HCT116 (cell line): Measurements from ENCODE around the gene SMIM14. TPM values are rescaled to one million over a fixed set of nuclear protein-coding genes. Genes with fewer than 3 reads are reported as not detected.

ENCODE experiments used
- ATAC-seq: fragments of 200-7000 bp; cut with Tn5 transposase; 2 replicates; pipeline ENCODE4 v1.9.1; 2020; ENCODE audit warnings: mild to moderate bottlenecking, moderate library complexity
- BruUV-seq: library from RNA; stranded (reverse); fragments of 400-500 nt; replicated peaks from 2 replicates; lab custom pipeline; 2021; lab: Mats Ljungman, UMichigan
- CTCF ChIA-PET: fragments of 300-600 bp; sonication (Branson Sonifier 250); formaldehyde crosslinking; loops from one replicate; lab custom pipeline; 2021; ENCODE audit warnings: antibody characterized with exemption; lab: Charles Lee
- POLR2A ChIA-PET: fragments of 300-600, 350-600 bp; sonication (Branson Sonifier 250); formaldehyde crosslinking; loops from one replicate; lab custom pipeline; 2021; ENCODE audit warnings: antibody characterized with exemption; lab: Charles Lee
- RAD21 ChIA-PET, 2 experiments: fragments of 300-600 bp; sonication (Branson Sonifier 250); formaldehyde crosslinking; loops; one replicate each; lab custom pipeline; 2023; ENCODE audit warnings: low total read pairs in 2 of 2; ENCODE audit not compliant: uncharacterized antibody in 2 of 2, unreplicated experiment in 2 of 2, low non-redundant PET in 1 of 2; lab: Charles Lee
- DNase-seq: peaks from one replicate; pipeline ENCODE4 v3.0.0-alpha.2; 2010; ENCODE audit warnings: low read depth, low spot score
- H2AFZ ChIP-seq: fragments of 200-600 bp; shearing (Covaris generic), sonication (generic); 2 replicates; pipeline ENCODE4 v1.6.1; 2017; ENCODE audit warnings: low read depth, mixed run types, mixed read lengths, antibody characterized with exemption, low read length; ENCODE audit not compliant: poor library complexity, severe bottlenecking
- H3K27ac ChIP-seq: 2 replicates; pipeline ENCODE4 v1.5.1; 2012; ENCODE audit warnings: low read depth, low read length
- H3K27me3 ChIP-seq: fragments of 200-600 bp; sonication (generic); 2 replicates; pipeline ENCODE4 v1.6.1; 2016; ENCODE audit warnings: mixed run types, low read length, mixed read lengths; ENCODE audit not compliant: insufficient read depth
- H3K36me3 ChIP-seq, 2 experiments: fragments of 200-500 bp in 1 of 2; fragments of 200-600 bp in 1 of 2; sonication (Bioruptor generic) in 1 of 2; sonication (generic) in 1 of 2; 2 replicates each; pipeline versions ENCODE4 v1.5.1 to v1.6.1; 2014 to 2016; ENCODE audit warnings: low read length in 2 of 2, inconsistent platforms in 1 of 2, mixed read lengths in 1 of 2, mixed run types in 1 of 2; ENCODE audit not compliant: insufficient read depth in 2 of 2, control insufficient read depth in 1 of 2
- H3K4me1 ChIP-seq, 2 experiments: fragments of 200-600 bp in 1 of 2; sonication (generic) in 1 of 2; 2 replicates each; pipeline versions ENCODE4 v1.5.1 to v1.6.1; 2012 to 2017; ENCODE audit warnings: low read length in 2 of 2, inconsistent platforms in 1 of 2, mild to moderate bottlenecking in 1 of 2, mixed read lengths in 1 of 2, mixed run types in 1 of 2, moderate library complexity in 1 of 2; ENCODE audit not compliant: insufficient read depth in 2 of 2, control insufficient read depth in 1 of 2
- H3K4me2 ChIP-seq: fragments of 200-600 bp; sonication (generic); 2 replicates; pipeline ENCODE4 v1.6.1; 2017; ENCODE audit warnings: mixed run types, low read length, mixed read lengths
- H3K4me3 ChIP-seq, 2 experiments: fragments of 200-600 bp in 1 of 2; sonication (generic) in 1 of 2; replicated peaks in 1 of 2; 2 replicates each; pipeline ENCODE4 v1.5.1; 2011 to 2016; ENCODE audit warnings: low read length in 2 of 2, control low read depth in 1 of 2, low read depth in 1 of 2, mild to moderate bottlenecking in 1 of 2, mixed read lengths in 1 of 2, mixed run types in 1 of 2
- H3K79me2 ChIP-seq: fragments of 200-600 bp; sonication (generic); 2 replicates; pipeline ENCODE4 v1.6.1; 2017; ENCODE audit warnings: mild to moderate bottlenecking, mixed run types, low read length, moderate library complexity, mixed read lengths; ENCODE audit not compliant: insufficient read depth
- H3K9ac ChIP-seq: fragments of 200-600 bp; sonication (generic); 2 replicates; pipeline ENCODE4 v1.6.1; 2016; ENCODE audit warnings: low read length, mixed read lengths
- H3K9me2 ChIP-seq: fragments of 200-600 bp; sonication (generic), shearing (Covaris generic); 2 replicates; pipeline ENCODE4 v1.6.1; 2017; ENCODE audit warnings: mixed run types, mild to moderate bottlenecking, moderate library complexity; ENCODE audit not compliant: insufficient read depth
- H3K9me3 ChIP-seq, 2 experiments: fragments of 200-500 bp in 1 of 2; fragments of 200-600 bp in 1 of 2; sonication (Bioruptor generic) in 1 of 2; sonication (generic) in 1 of 2; 2 replicates each; pipeline ENCODE4 v1.6.1; 2014 to 2017; ENCODE audit warnings: low read length in 2 of 2, mixed read lengths in 2 of 2, inconsistent platforms in 1 of 2, low read depth in 1 of 2, mild to moderate bottlenecking in 1 of 2, mixed run types in 1 of 2, moderate library complexity in 1 of 2; ENCODE audit not compliant: control insufficient read depth in 1 of 2, insufficient read depth in 1 of 2
- H4K20me1 ChIP-seq: fragments of 200-600 bp; sonication (generic), shearing (Covaris generic); 2 replicates; pipeline ENCODE4 v1.6.1; 2017; ENCODE audit warnings: mixed run types, mild to moderate bottlenecking, moderate library complexity; ENCODE audit not compliant: insufficient read depth
- CBX3 ChIP-seq: IDR thresholded peaks from 2 replicates; pipeline ENCODE4 v1.6.1; 2012; ENCODE audit warnings: low read depth
- CEBPB ChIP-seq: IDR thresholded peaks from 2 replicates; pipeline ENCODE4 v1.6.1; 2012; ENCODE audit warnings: low read depth
- EZH2 ChIP-seq: fragments of 200-600 bp; sonication (generic); IDR thresholded peaks from 2 replicates; pipeline ENCODE4 v1.6.1; 2017; ENCODE audit warnings: antibody characterized with exemption, mixed run types
- EZH2phosphoT487 ChIP-seq: fragments of 200-600 bp; IDR thresholded peaks from 2 replicates; pipeline ENCODE4 v1.6.1; 2018; ENCODE audit warnings: antibody characterized with exemption, borderline replicate concordance
- JUND ChIP-seq: IDR thresholded peaks from 2 replicates; pipeline ENCODE4 v1.6.1; 2012
- MAX ChIP-seq: IDR thresholded peaks from 2 replicates; pipeline ENCODE4 v1.6.1; 2012
- SIN3A ChIP-seq: IDR thresholded peaks from 2 replicates; pipeline ENCODE4 v1.6.1; 2012; ENCODE audit warnings: low read depth
- SP1 ChIP-seq: IDR thresholded peaks from 2 replicates; pipeline ENCODE4 v1.6.1; 2012; ENCODE audit warnings: low read depth
- SRF ChIP-seq: IDR thresholded peaks from 2 replicates; pipeline ENCODE4 v1.6.1; 2012; ENCODE audit warnings: low read depth
- TCF7L2 ChIP-seq: IDR thresholded peaks from 2 replicates; pipeline ENCODE4 v1.7.0; 2011; ENCODE audit warnings: borderline replicate concordance, inconsistent platforms; ENCODE audit not compliant: insufficient read depth, insufficient read length; ENCODE audit errors: extremely low read depth
- YY1 ChIP-seq: IDR thresholded peaks from 2 replicates; pipeline ENCODE4 v1.6.1; 2011; ENCODE audit warnings: low read length, low read depth, moderate library complexity, mild to moderate bottlenecking; ENCODE audit not compliant: insufficient replicate concordance; ENCODE audit errors: extremely low read depth
- ZNF274 ChIP-seq: fragments of 200-500 bp; sonication (Bioruptor generic); IDR thresholded peaks from 2 replicates; pipeline ENCODE4 v1.6.1; 2014; ENCODE audit warnings: mild to moderate bottlenecking, low read depth, low read length, inconsistent platforms
- intact Hi-C: fragments of 100-400 bp; cut with micrococcal nuclease; formaldehyde crosslinking; loops from 2 replicates; pipeline ENCODE4 v1.10.0; 2022
- total RNA-seq: library from RNA; stranded (reverse); gene quantifications from one replicate; pipeline ENCODE4 v1.2.1, GENCODE V29; 2021; ENCODE audit not compliant: unreplicated experiment
- TF ChIP-seq, protein P1 (sequence below): IDR thresholded peaks from 2 replicates; pipeline ENCODE4 v1.6.1; 2012
- TF ChIP-seq, protein P2 (sequence below): IDR thresholded peaks from 2 replicates; pipeline ENCODE4 v1.6.1; 2011; ENCODE audit warnings: mild to moderate bottlenecking, low read length, moderate library complexity; ENCODE audit not compliant: insufficient replicate concordance; ENCODE audit errors: extremely low read depth

The SMIM14 gene
- total RNA-seq, 1 experiment from 2014 or later: 21.6 TPM

DNA sequence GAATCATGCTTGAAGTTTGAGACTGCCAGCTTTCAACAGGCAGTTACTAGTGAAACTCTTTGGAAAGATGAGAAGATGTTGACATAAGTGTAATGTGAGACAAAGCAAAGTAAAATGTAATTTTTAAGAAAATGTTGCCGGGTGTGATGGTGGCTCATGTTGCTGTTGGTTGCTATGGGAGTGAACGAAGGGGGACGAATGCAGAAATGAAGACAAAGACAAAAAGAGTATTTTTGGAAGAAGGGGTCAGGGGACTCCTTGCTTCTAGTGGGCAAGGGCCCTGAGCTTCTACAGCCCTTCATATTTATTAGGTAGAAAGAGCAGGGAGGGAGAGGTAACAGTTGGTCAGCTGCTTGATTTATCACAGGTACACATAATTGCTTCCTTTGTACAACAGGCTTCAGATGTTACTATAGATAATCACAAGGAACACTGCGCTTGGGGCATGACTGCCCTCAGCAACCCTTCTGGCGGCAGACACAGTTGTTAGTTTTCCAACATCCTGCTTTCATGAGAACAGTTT, 99.5 kb downstream of the SMIM14 start:
- no peak for TF ChIP-seq MAX
- no peak for TF ChIP-seq TCF7L2
- no peak for TF ChIP-seq EZH2
- no peak for TF ChIP-seq CEBPB
- TF ChIP-seq, protein P1, sequence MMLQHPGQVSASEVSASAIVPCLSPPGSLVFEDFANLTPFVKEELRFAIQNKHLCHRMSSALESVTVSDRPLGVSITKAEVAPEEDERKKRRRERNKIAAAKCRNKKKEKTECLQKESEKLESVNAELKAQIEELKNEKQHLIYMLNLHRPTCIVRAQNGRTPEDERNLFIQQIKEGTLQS: no peak
- no peak for TF ChIP-seq JUND
- no peak for TF ChIP-seq EZH2phosphoT487
- TF ChIP-seq SP1: no peak
- Histone ChIP-seq H3K27ac (no peak overlapping the region), H3K4me3 (no peak overlapping the region), H2AFZ (no peak overlapping the region), H3K36me3 (no peaks in the 10 kb centered on the region), H3K27me3 (no peaks in the 10 kb centered on the region), H3K9me2 (no peaks in the 10 kb centered on the region), H3K4me2 (no peak overlapping the region), H3K79me2 (no peaks in the 10 kb centered on the region), H4K20me1 (no peaks in the 10 kb centered on the region), H3K4me1 (no peaks in the 10 kb centered on the region), H3K9ac (no peak overlapping the region), H3K9me3 (no peaks in the 10 kb centered on the region)
- no TSS peak for BruUV-seq
- CTCF ChIA-PET: no interaction called here
- RAD21 ChIA-PET: no interaction called here
- ATAC-seq (no peak), DNase-seq (no peak)
- intact Hi-C loops: no loop called here
- POLR2A ChIA-PET: no interaction called here

DNA sequence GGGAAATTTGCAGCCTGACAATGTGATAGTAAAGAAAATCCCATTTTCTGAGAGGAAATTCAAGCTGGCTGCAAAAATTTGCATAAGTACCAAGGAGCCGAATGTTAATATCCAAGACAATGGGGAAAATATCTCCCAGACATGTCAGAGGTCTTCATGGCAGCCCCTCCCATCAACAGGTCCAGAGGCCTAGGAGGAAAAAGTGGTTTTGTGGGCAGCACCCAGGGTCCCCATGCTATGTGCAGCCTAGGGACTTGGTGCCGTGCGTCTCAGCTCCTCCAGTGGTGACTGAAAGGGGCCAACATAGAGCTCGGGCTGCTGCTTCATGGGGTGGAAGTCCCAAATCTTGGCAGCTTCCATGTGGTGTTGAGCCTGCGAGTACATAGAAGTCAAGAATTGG, 105.1 kb downstream of the SMIM14 start:
- Histone ChIP-seq H2AFZ (no peak overlapping the region), H3K27me3 (no peaks in the 10 kb centered on the region), H4K20me1 (no peaks in the 10 kb centered on the region), H3K79me2 (no peaks in the 10 kb centered on the region), H3K27ac (no peak overlapping the region), H3K4me3 (no peak overlapping the region), H3K36me3 (0 out of 4 replicates have a peak, but pooled peaks cover 0 to 4% of the 10 kb centered on the region in 2 experiments), H3K4me2 (no peak overlapping the region), H3K4me1 (peaks cover 4 to 5% of the 10 kb centered on the region in 2 experiments; a peak in 2 of 4 replicates), H3K9me3 (peaks cover 4 to 8% of the 10 kb centered on the region in 2 experiments; a peak in 2 of 4 replicates), H3K9me2 (no peaks in the 10 kb centered on the region), H3K9ac (no peak overlapping the region)
- intact Hi-C loops: no loop called here
- BruUV-seq: no TSS peak
- DNase-seq (no peak), ATAC-seq (no peak)
- POLR2A ChIA-PET: no interaction called here
- CTCF ChIA-PET: no interaction called here
- no peak for TF ChIP-seq YY1
- TF ChIP-seq ZNF274: no peak
- TF ChIP-seq SP1: no peak
- TF ChIP-seq EZH2phosphoT487: no peak
- TF ChIP-seq, protein P1: no peak
- no peak for TF ChIP-seq SIN3A
- TF ChIP-seq JUND: no peak
- no peak for TF ChIP-seq SRF
- TF ChIP-seq, protein P2, sequence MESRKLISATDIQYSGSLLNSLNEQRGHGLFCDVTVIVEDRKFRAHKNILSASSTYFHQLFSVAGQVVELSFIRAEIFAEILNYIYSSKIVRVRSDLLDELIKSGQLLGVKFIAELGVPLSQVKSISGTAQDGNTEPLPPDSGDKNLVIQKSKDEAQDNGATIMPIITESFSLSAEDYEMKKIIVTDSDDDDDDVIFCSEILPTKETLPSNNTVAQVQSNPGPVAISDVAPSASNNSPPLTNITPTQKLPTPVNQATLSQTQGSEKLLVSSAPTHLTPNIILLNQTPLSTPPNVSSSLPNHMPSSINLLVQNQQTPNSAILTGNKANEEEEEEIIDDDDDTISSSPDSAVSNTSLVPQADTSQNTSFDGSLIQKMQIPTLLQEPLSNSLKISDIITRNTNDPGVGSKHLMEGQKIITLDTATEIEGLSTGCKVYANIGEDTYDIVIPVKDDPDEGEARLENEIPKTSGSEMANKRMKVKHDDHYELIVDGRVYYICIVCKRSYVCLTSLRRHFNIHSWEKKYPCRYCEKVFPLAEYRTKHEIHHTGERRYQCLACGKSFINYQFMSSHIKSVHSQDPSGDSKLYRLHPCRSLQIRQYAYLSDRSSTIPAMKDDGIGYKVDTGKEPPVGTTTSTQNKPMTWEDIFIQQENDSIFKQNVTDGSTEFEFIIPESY: no peak
- no peak for TF ChIP-seq CBX3
- no peak for TF ChIP-seq CEBPB
- RAD21 ChIA-PET: no interaction called here
